ENCODE results near the gene DENND1B.

GRCh38 chr1:197546989-197547388, 228.3 kb downstream of the DENND1B start:
- TF ChIP-seq CTCF (IDR thresholded peaks at IDR 0.05) = no peak
- TF ChIP-seq POLR2A (IDR thresholded peaks at IDR 0.05) = no peak

Measured in breast epithelium (tissue), 3 donors.